ENCODE measurements around the gene RIMKLA. TPM values are rescaled to one million over a fixed set of nuclear protein-coding genes. Genes with fewer than 3 reads are reported as not detected.

The RIMKLA gene
- total and polyA plus RNA-seq, 2 of the 13 experiments (the other 11 are each of a cell fraction or from before 2014, with no cell fraction given) = 2.5 to 3.8 TPM

DNA sequence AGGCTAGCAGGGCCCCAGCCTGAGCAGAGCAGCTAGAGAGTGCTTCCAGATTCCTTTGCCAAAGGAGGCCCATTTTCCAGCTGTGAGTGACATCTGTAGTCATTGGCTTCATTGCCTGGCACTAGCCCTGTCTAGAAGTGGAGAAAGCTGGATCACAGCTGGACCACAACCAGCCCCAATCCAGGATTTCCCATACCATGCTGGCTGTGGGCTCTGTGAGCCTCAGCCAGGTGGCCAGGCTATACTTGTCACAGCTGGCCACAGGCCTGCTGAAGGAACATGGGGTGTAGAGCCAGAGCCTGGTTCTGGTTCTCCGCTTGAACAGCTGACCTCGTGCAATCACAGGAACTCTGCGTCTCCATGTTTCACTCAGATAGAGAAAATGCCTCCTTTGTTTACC, 36.6 kb downstream of the RIMKLA start (continued):
- TF ChIP-seq ZNF12 (CRISPR knock-in tag; IDR thresholded peaks at IDR 0.05) (no peak), KDM5B (CRISPR knock-in tag; IDR thresholded peaks at IDR 0.05; ENCODE audit: borderline replicate concordance) (no peak), PITX1 (CRISPR knock-in tag; IDR thresholded peaks at IDR 0.05) (no peak), CC2D1A (CRISPR knock-in tag; IDR thresholded peaks at IDR 0.05) (no peak), ZNF616 (CRISPR knock-in tag; IDR thresholded peaks at IDR 0.05; ENCODE audit: low read depth) (no peak)

DNA sequence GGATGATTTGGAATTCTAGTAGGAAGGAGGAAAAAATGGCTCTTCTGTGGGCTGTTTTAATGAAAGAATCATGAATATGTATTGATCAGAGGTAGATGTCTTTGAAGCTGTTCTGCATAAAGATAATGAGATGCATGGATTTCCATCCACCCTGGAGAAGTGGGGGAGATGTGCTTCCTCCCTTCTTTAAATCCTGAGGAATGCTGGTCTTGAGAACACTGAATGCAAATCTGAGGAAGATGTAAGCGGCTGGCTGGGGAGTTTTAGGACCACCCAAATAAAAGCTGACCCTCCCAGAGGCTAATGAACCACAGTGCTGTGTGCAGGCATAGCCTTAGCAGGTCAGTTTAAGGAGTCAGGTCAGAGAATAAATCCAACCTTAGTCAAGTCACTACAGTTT, 37.9 kb downstream of the RIMKLA start:
- intact Hi-C loops (cut with micrococcal nuclease; ENCODE audit: unreplicated experiment) (no loop called here), in situ Hi-C loops (cut with HindIII; ENCODE audit: extremely low pct_ligation_motif_present, low pct_unique_long_range_greater_than_20kb) (no loop called here)
- Histone ChIP-seq H4K20me1 (ENCODE audit: insufficient read depth, low read length) (no peaks in the 10 kb centered on the region), H3K27me3 (ENCODE audit: control insufficient read depth in 1 of 2, insufficient read depth in 2 of 2, low read length in 2 of 2) (peaks cover 0 to 16% of the 10 kb centered on the region in 2 experiments; a peak in 1 of 5 replicates), H3K4me3 (replicated peaks in 1 of 3; ENCODE audit: insufficient read depth in 1 of 3, low read depth in 2 of 3, low read length in 3 of 3) (no peak overlapping the region), H3K9ac (ENCODE audit: insufficient read depth, low read depth, low read length) (no peak overlapping the region), H3K27ac (ENCODE audit: extremely low read length, insufficient read depth, low read length) (no peak overlapping the region), H3K79me2 (ENCODE audit: insufficient read depth, low read length) (no peaks in the 10 kb centered on the region), H3K9me3 (ENCODE audit: low read length) (no peaks in the 10 kb centered on the region), H3K36me3 (replicated peaks in 1 of 2; ENCODE audit: control insufficient read depth in 1 of 2, insufficient read depth in 2 of 2, low read length in 2 of 2) (no peaks in the 10 kb centered on the region; a peak in 1 of 5 replicates), H2AFZ (ENCODE audit: low read length) (no peak overlapping the region), H3K4me2 (ENCODE audit: low read depth, low read length) (no peak overlapping the region), H3K4me1 (ENCODE audit: insufficient read depth, low read length) (no peaks in the 10 kb centered on the region)
- no peak for FAIRE-seq
- ATAC-seq = no peak
- WGBS (ENCODE audit: low lambda C conversion rate) = 33% methylated on average over 1 of the region's 1 CpG
- ChIA-PET POLR2A (no interaction called here), CTCF (ENCODE audit: low intra/inter-chr PET ratio, low total read pairs) (no interaction called here)
- no TSS peak for BruUV-seq (replicated peaks)
- TF ChIP-seq ZNF543 (CRISPR knock-in tag; IDR thresholded peaks at IDR 0.05) = no peak
- TF ChIP-seq, protein P1, sequence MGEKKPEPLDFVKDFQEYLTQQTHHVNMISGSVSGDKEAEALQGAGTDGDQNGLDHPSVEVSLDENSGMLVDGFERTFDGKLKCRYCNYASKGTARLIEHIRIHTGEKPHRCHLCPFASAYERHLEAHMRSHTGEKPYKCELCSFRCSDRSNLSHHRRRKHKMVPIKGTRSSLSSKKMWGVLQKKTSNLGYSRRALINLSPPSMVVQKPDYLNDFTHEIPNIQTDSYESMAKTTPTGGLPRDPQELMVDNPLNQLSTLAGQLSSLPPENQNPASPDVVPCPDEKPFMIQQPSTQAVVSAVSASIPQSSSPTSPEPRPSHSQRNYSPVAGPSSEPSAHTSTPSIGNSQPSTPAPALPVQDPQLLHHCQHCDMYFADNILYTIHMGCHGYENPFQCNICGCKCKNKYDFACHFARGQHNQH (CRISPR knock-in tag; IDR thresholded peaks at IDR 0.05) = no peak
- TF ChIP-seq, protein P2, sequence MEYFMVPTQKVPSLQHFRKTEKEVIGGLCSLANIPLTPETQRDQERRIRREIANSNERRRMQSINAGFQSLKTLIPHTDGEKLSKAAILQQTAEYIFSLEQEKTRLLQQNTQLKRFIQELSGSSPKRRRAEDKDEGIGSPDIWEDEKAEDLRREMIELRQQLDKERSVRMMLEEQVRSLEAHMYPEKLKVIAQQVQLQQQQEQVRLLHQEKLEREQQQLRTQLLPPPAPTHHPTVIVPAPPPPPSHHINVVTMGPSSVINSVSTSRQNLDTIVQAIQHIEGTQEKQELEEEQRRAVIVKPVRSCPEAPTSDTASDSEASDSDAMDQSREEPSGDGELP (IDR thresholded peaks at IDR 0.05; ENCODE audit: borderline replicate concordance, low read depth) = no peak
- no peak for TF ChIP-seq ZNF460 (CRISPR knock-in tag; IDR thresholded peaks at IDR 0.05; ENCODE audit: borderline replicate concordance)
- no peak for TF ChIP-seq RBFOX2 (IDR thresholded peaks at IDR 0.05; ENCODE audit: low read depth, low read length)
- no peak for TF ChIP-seq TCF7L2 (IDR thresholded peaks at IDR 0.05; ENCODE audit: low read depth, low read length)
- TF ChIP-seq REXO4 (CRISPR knock-in tag; IDR thresholded peaks at IDR 0.05; ENCODE audit: borderline replicate concordance) = no peak
- TF ChIP-seq TEAD2 (CRISPR knock-in tag; IDR thresholded peaks at IDR 0.05) = no peak
- TF ChIP-seq, protein P3, sequence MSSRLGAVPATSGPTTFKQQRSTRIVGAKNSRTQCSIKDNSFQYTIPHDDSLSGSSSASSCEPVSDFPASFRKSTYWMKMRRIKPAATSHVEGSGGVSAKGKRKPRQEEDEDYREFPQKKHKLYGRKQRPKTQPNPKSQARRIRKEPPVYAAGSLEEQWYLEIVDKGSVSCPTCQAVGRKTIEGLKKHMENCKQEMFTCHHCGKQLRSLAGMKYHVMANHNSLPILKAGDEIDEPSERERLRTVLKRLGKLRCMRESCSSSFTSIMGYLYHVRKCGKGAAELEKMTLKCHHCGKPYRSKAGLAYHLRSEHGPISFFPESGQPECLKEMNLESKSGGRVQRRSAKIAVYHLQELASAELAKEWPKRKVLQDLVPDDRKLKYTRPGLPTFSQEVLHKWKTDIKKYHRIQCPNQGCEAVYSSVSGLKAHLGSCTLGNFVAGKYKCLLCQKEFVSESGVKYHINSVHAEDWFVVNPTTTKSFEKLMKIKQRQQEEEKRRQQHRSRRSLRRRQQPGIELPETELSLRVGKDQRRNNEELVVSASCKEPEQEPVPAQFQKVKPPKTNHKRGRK (CRISPR knock-in tag; IDR thresholded peaks at IDR 0.05) = no peak
- no peak for DNase-seq (ENCODE audit: low spot score)

Data from HepG2 (cell line).